Endothelial cell of umbilical vein (primary cell): ENCODE measurements around the gene DMRT1. TPM values are rescaled to one million over a fixed set of nuclear protein-coding genes. Genes with fewer than 3 reads are reported as not detected.

Experiments
- BruUV-seq: library from RNA; stranded (reverse); fragments of 400-500 nt; replicated peaks from 2 replicates; lab custom pipeline; 2021; lab: Mats Ljungman, UMichigan
- CTCF ChIA-PET: fragments of 300-600, 350-600 bp; sonication (Branson Sonifier 250); formaldehyde crosslinking; loops from one replicate; lab custom pipeline; 2021; ENCODE audit warnings: antibody characterized with exemption, inconsistent platforms; lab: Charles Lee
- POLR2A ChIA-PET: fragments of 300-600, 350-600 bp; sonication (Branson Sonifier 250); formaldehyde crosslinking; loops from one replicate; lab custom pipeline; 2021; ENCODE audit warnings: antibody characterized with exemption, inconsistent platforms; lab: Charles Lee
- DNase-seq: peaks from one replicate; pipeline ENCODE4 v3.0.0-alpha.2; 2011; ENCODE audit warnings: low read depth, low spot score
- FAIRE-seq: peaks from 2 replicates; lab custom pipeline; 2011; peaks lifted over from hg19 to GRCh38; lab: Jason Lieb, UNC
- H2AFZ ChIP-seq: 2 replicates; pipeline ENCODE4 v1.6.0; 2012; ENCODE audit warnings: low read depth, low read length, control low read depth, inconsistent platforms
- H3K27ac ChIP-seq: 2 replicates; pipeline ENCODE4 v1.5.1; 2011; ENCODE audit warnings: low read depth, mild to moderate bottlenecking, control low read depth, low read length, moderate library complexity; ENCODE audit not compliant: insufficient read depth
- H3K27me3 ChIP-seq, 2 experiments: 2 replicates each; pipeline versions ENCODE4 v1.6.0 to v1.6.1; 2011; ENCODE audit warnings: low read length in 2 of 2, mixed read lengths in 1 of 2; ENCODE audit not compliant: control insufficient read depth in 2 of 2, insufficient read depth in 2 of 2
- H3K36me3 ChIP-seq, 2 experiments: 2 replicates in 1 of 2; 3 replicates in 1 of 2; pipeline ENCODE4 v1.5.1; 2011; ENCODE audit warnings: low read length in 2 of 2, mild to moderate bottlenecking in 1 of 2, moderate library complexity in 1 of 2; ENCODE audit not compliant: control insufficient read depth in 2 of 2, insufficient read depth in 2 of 2; ENCODE audit errors: extremely low read depth in 1 of 2
- H3K4me1 ChIP-seq: 3 replicates; pipeline ENCODE4 v1.5.1; 2011; ENCODE audit warnings: mild to moderate bottlenecking, low read length; ENCODE audit not compliant: control insufficient read depth, insufficient read depth; ENCODE audit errors: extremely low read depth
- H3K4me2 ChIP-seq: 2 replicates; pipeline ENCODE4 v1.6.1; 2011; ENCODE audit warnings: low read length, control low read depth, mixed read lengths; ENCODE audit not compliant: insufficient read depth
- H3K4me3 ChIP-seq, 3 experiments: fragments of 200-600 bp in 1 of 3; sonication (generic), shearing (Covaris generic) in 1 of 3; replicated peaks in 1 of 3; 2 replicates each; pipeline ENCODE4 v1.5.1; 2011 to 2016; ENCODE audit warnings: control low read depth in 3 of 3, low read length in 3 of 3, mild to moderate bottlenecking in 2 of 3, inconsistent platforms in 1 of 3, low read depth in 1 of 3, moderate library complexity in 1 of 3; ENCODE audit not compliant: insufficient read depth in 1 of 3
- H3K79me2 ChIP-seq: 2 replicates; pipeline ENCODE4 v1.6.0; 2012; ENCODE audit warnings: low read length, inconsistent platforms; ENCODE audit not compliant: control insufficient read depth, insufficient read depth
- H3K9ac ChIP-seq: replicated peaks from 2 replicates; pipeline ENCODE3; 2011; ENCODE audit warnings: low read length, control low read depth; ENCODE audit not compliant: insufficient read depth; ENCODE audit errors: extremely low read depth
- H3K9me1 ChIP-seq: replicated peaks from 3 replicates; pipeline ENCODE4 v1.6.0; 2011; ENCODE audit warnings: mild to moderate bottlenecking, low read length; ENCODE audit not compliant: control insufficient read depth, insufficient read depth; ENCODE audit errors: extremely low read depth
- H3K9me3 ChIP-seq: replicated peaks from 2 replicates; pipeline ENCODE4 v1.5.1; 2012; ENCODE audit warnings: low read length, inconsistent platforms; ENCODE audit not compliant: control insufficient read depth, insufficient read depth
- H4K20me1 ChIP-seq: replicated peaks from 2 replicates; pipeline ENCODE3; 2011; ENCODE audit warnings: mild to moderate bottlenecking, low read length; ENCODE audit not compliant: control insufficient read depth, insufficient read depth; ENCODE audit errors: extremely low read depth
- GATA2 ChIP-seq: IDR thresholded peaks from 2 replicates; pipeline ENCODE4 v1.7.0; 2011; ENCODE audit warnings: low read depth, mild to moderate bottlenecking, moderate library complexity, mixed read lengths, low read length; ENCODE audit not compliant: insufficient read length, insufficient read depth
- MYC ChIP-seq: IDR thresholded peaks from one replicate; pipeline ENCODE4 v1.6.1; 2011; ENCODE audit warnings: mild to moderate bottlenecking, low read depth, low read length
- POLR2AphosphoS5 ChIP-seq: IDR thresholded peaks from 2 replicates; pipeline ENCODE4 v1.6.1; 2012; ENCODE audit warnings: low read depth, mild to moderate bottlenecking, control low read depth, low read length, moderate library complexity; ENCODE audit not compliant: insufficient read depth
- dilution Hi-C: fragments of 300-500 bp; cut with MboI; formaldehyde crosslinking; loops from one replicate; pipeline ENCODE4 v1.15.0; 2019; ENCODE audit warnings: low sequenced_read_pairs; ENCODE audit not compliant: extremely low pct_ligation_motif_present
- intact Hi-C: fragments of 100-400 bp; cut with micrococcal nuclease; formaldehyde crosslinking; loops from one replicate; pipeline ENCODE4 v1.10.0; 2022
- polyA plus RNA-seq, 4 experiments: library from polyadenylated mRNA; depleted of rRNA in 3 of 4; stranded (reverse) in 3 of 4; unstranded in 1 of 4; fragments of >200 nt; gene quantifications; 2 replicates each; pipeline versions ENCODE4 v1.2.1 to v1.2.3, GENCODE V29; 2011 to 2012; ENCODE audit warnings: missing spikeins in 1 of 4
- total RNA-seq: library from RNA; stranded (reverse); gene quantifications from 2 replicates; pipeline ENCODE4 v1.2.3, GENCODE V29; 2021

Gene DMRT1
- total and polyA plus RNA-seq, 2 donors (not counting 3 experiments of a cell fraction or from before 2014, with no cell fraction given): 0.08 to 0.20 TPM

DNA sequence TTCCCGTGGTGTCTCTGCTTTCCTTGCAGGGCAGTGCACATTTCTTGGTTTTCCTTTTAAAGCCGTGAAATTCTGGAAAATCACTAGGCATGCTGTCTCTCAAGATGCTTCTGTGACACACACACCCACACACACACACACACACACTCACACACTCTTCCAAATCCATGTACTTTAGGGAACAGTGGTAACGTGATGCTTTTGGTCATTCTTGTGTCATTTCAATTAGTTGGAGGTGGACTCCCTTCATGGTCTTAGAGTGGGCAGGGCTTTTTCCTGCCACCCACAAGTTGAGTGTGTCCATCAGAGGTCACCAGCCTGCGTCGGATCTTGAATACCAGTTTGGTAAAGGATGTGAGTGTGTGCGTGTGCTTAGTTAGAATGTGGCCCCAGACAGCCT, 64.4 kb downstream of the DMRT1 start:
- ChIA-PET POLR2A (no interaction called here), CTCF (no interaction called here)
- no peak overlapping the region for H3K4me2 ChIP-seq
- no peak for DNase-seq
- no peaks in the 10 kb centered on the region for H3K79me2 ChIP-seq
- no peak overlapping the region for H3K27ac ChIP-seq
- no peak for FAIRE-seq
- H3K9me1 ChIP-seq: no peaks in the 10 kb centered on the region
- H3K4me1 ChIP-seq: no peaks in the 10 kb centered on the region
- H3K36me3 ChIP-seq: no peaks in the 10 kb centered on the region
- peaks cover 2 to 8% of the 10 kb centered on the region in 2 experiments for H3K27me3 ChIP-seq
- no peaks in the 10 kb centered on the region for H3K9me3 ChIP-seq
- intact Hi-C loops: no loop called here
- H3K9ac ChIP-seq: no peak overlapping the region
- no peak for TF ChIP-seq MYC
- no peak overlapping the region for H3K4me3 ChIP-seq
- H4K20me1 ChIP-seq: no peaks in the 10 kb centered on the region
- no TSS peak for BruUV-seq
- H2AFZ ChIP-seq: no peak overlapping the region
- dilution Hi-C loops: no loop called here

DNA sequence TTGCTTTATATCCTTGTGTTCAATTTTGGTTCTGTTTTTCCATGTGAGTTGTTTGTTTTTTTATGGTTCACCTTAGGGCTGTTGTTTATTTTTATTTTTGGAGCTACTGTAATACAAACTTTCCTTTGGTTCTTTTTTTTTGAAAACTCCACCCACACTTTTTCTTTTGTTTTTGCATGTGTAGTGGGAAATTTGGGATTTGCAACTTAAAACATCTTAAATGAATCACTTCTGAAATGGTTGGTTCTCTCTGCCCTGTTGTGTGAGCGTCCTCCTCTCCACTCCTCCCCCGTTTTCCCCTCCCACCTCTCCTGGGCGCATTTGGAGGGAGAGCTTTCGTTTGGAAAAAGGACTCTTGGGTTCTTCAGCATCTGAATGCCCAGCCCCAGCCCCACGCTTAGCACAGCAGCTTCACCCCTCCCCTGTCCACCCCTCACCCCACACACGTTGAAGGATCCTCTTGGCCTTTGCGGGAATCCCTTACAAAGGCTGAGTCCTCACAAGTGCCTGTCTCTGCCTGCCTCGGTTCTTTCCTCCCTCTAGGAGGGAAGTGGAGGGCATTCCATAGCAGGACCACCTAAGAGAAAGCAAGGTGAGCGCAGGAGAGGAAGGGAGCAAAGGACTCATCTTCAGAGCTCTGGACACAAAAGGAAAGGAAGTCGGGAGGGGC, 67.2 kb downstream of the DMRT1 start:
- Histone ChIP-seq H3K4me1 (no peaks in the 10 kb centered on the region), H3K9me3 (no peaks in the 10 kb centered on the region), H3K4me3 (no peak overlapping the region), H3K27ac (no peak overlapping the region), H2AFZ (no peak overlapping the region), H4K20me1 (no peaks in the 10 kb centered on the region), H3K79me2 (no peaks in the 10 kb centered on the region), H3K9me1 (no peaks in the 10 kb centered on the region), H3K4me2 (no peak overlapping the region), H3K36me3 (no peaks in the 10 kb centered on the region), H3K9ac (no peak overlapping the region), H3K27me3 (peaks cover 2 to 5% of the 10 kb centered on the region in 2 experiments)
- ChIA-PET CTCF (interaction anchor here (1.1 kb wide), 1 partner anchor 20 kb away, joined by 3 read pairs; no protein-coding TSS in a partner anchor), POLR2A (no interaction called here)
- FAIRE-seq (no peak), DNase-seq (no peak)
- dilution Hi-C loops: no loop called here
- no peak for TF ChIP-seq POLR2AphosphoS5
- no peak for TF ChIP-seq GATA2
- TF ChIP-seq MYC: no peak
- intact Hi-C loops: no loop called here
- no TSS peak for BruUV-seq
